Skin of body (tissue), 2 donors: ENCODE measurements around the gene ASGR1. TPM values are rescaled to one million over a fixed set of nuclear protein-coding genes. Genes with fewer than 3 reads are reported as not detected.
"Not testable (repeated sequence)": the region's sequence is repeated elsewhere in the genome, so short reads cannot be mapped to it uniquely, and the experiment has no call there.

Experiments
- DNase-seq: peaks from one replicate; lab custom pipeline; 2025; lab: John Stamatoyannopoulos, UW
- total RNA-seq: library from RNA; depleted of rRNA; stranded (reverse); fragments of >200 nt; gene quantifications from one replicate; pipeline ENCODE4 v1.2.3, GENCODE V29; 2014

ASGR1 gene
- total RNA-seq, 1 donor from 2014 or later: 3.7 TPM

DNA sequence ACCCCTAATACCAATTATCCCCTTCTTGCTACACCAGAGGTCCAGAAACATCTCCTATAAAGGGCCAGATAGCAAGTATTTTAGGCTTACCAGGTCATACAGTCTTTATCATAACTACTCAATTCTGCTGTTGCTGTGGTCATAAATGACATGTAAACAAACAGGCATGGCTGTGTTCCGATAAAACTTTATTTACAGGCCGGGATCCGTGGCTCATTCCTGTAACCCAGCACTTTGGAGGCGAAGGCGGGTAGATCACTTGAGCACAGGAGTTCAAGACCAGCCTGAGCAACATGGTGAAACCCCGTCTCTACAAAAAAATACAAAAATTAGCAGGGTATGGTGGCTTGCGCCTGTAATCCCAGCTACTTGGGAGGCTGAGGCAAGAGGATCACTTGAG lies 12.3 kb downstream of the ASGR1 start:
- no peak for DNase-seq

DNA sequence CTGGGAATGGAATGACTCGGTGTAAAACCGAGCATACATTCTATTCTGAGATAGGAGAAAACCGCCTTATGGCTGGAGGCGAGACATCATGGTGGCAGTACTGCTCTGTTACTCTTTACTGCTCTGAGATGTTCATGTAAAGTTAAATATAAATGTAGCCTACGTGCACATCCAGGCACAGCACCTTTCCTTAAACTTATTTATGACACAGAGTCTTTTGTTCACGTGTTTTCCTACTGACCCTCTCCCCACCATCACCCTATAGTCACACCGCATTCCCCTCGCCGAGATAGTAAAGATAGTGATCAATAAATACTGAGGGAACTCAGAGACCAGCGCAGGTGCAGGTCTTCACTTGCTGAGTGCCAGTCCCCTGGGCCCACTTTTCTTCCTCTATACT lies 19.6 kb downstream of the ASGR1 start:
- not testable (repeated sequence) for DNase-seq

DNA sequence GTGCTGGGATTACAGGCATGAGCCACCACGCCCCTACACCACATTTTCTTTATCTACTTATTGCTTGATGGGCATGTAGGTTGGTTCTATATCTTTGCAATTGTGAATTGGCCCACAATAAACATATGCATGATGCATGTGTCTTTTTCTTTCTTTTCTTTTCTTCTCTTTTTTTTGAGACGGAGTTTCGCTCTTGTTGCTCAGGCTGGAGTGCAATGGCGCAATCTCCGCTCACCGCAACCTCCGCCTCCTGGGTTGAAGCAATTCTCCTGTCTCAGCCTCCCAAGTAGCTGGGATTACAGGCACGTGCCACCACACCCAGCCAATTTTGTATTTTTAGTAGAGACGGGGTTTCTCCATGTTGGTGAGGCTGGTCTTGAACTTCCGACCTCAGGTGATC lies 20.7 kb downstream of the ASGR1 start:
- DNase-seq: not testable (repeated sequence)

DNA sequence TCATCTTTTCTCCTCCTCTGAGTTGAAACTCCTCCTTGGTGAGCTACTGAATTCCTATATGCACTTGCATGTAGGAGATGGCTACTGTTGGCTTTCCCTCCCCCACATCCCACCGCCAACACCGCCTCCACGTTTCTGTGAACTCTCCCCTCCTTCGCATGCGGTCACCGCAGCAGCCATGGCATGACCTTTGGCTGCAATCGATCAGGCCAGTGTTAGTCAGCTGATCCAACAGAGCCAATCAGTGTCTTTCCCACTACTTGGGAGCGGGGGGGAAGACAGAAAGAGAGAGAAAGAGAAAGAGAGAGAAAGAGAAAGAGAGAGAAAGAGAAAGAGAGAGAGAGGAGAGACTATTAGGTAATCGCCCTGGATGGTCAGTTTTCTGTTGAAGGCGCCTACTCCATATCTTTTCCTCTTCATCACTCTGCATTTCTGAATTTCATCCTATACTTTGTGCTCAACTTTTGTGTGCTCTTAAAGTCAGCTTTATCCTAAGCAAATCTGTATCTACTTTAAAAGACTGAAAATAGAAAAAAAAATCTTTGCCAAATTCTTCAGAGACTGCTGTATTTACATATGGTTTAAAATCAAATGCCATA lies 22.7 kb downstream of the ASGR1 start:
- DNase-seq: no peak

DNA sequence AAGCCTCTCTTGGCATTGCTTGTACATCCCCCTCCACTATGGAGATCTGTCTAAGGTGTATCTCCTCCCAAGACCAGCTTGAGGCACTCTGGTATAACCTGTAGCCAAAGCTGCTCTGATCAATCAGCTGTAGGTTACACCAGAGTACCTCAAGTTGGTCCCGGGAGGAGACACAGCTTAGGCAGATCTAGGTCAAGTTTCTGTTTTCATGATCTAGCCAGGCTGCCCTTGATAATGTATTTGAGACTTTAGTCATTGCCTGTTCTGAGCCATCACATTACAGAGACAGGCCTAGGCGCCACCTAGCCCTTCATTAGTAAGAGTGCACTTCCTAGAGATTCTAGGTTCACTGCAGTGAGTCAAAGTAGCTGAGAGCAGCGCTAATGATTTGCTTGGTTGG lies 31.4 kb downstream of the ASGR1 start:
- no peak for DNase-seq

DNA sequence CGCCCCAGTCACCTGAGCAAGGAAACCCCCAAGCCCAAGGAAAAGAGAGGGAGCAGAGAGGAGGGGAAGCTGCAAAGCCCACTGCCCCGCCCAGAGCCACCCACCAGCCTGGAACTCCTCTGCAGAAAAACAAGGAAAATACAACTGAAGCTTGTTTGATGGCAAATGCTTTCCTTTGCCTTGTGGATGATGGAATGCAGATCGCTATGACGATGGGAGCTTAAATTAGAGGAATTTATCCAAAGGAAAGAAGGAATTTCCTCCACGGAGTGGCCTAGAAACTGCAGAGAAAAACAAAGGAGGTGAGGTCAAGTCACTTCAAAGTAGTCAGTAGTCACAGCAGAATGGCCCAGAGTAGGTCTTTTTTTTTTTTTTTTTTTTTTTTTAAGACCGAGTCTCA lies 33.1 kb downstream of the ASGR1 start:
- DNase-seq: no peak

DNA sequence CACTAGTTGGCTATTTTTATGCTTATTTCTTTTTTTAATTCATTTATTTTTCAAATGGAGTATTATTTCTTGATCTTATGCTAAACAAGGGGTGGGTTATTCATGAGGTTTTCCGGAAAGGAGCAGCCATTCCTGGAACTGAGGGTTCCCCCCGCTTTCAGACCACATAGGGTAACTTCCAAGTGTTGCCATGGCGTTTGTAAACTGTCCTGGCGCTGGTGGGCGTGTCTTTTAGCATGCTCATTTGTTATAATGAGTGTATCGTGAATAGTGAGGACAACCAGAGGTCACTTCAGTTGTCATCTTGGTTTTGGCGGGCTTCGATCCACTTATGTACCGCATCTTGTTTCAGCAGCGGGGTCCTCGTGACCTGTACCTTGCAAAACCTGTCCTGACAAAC lies 35.0 kb downstream of the ASGR1 start:
- DNase-seq: no peak

DNA sequence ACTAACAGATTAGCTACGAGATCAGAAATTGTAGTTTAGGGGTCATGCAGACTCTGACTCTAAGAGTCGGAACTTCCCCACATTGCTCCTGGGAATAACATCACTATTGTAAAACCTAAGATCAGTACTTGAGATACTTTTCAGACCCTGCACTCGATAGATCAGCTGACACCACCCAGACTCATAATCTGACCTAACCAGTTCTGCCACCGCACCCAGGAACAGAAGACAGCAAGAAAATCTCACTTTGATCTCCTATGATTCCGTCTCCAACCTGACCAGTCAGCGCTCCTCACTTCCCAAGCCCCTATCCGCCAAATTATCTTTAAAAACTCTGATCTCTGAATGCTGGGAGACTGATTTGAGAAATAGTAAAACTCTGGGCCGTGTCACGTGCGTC lies 37.3 kb downstream of the ASGR1 start:
- no peak for DNase-seq

DNA sequence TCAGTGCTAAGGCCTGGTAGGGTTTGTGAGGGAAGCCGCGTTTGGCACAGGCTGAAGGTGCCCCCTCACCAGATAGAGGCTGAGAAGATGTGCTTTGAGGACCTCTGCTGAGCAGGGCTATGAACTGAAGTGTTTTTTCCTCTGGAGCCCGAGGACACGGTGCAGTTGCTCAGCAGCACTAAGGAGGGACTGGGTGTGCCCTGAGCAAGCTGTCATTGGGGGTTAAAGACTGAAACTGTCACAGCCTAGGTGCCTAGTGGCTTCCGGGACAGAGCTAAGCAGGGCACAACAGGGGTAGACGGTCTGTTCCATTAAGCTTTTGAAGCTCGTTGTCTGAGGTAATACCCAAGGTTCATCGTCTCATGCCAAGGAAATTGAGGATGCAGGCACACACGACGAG lies 39.8 kb downstream of the ASGR1 start:
- no peak for DNase-seq

DNA sequence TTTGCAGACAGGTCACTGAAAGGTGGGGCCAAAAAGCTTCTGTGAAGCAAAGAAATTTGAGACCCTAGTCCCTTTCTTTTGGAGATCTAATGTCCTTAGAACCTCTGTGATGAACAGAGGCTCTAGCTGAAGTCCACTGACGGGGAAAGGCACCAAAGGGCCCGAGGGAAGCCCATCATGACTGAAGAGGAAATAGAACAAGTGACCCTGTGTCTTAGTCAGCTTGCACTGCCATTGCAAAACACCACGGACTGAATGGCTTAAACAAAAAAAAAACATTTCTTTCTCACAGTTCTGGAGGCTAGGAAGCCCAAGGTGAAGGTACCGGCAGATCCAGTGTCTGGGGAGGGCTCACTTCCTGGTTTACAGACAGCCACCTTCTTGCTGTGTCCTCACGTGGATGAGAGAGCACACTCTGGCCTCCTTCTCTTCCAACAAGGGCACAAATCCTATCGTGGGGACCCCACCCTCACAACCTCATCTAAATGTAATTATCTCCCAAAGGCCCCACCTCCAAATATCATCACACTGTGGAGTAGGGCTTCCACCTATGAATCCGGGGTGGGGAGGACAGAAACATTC lies 40.3 kb downstream of the ASGR1 start:
- DNase-seq: no peak

DNA sequence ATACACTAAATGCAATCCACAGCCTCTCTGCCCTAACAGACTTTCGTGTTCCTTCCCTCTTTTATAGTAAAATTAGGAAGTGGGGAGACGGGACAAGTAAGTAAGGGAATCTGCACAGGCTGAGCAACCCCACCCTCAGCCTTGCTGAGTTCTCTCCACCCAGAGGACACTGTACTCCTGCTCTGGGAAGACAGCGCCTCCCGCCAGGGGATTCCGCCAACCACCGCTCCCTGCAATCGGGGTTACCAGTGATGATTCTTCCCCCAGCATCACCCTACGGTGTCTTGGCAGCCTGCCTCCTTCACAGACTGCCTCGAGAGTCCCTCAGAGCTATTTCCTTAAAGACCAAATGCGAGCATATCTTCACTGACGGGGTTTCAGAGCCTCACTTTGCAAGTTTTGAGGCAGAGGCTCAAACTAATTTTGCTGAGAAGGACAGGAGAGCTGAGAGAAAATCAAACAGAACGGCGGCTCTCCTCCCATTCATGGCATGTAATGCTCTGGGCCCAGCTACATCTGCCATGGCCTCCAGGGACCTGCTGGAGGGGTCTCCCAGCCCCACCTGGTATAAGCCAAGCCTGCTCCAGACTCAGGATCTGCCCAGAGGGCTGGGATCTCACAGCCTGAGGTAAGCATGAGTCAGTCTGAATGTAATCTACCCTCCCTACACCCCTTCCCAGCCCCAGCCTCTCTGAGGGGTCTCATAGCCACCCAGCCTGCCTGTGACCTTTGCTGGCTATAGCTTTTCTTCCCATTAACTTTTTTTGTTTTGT lies 41.8 kb downstream of the ASGR1 start:
- no peak for DNase-seq

DNA sequence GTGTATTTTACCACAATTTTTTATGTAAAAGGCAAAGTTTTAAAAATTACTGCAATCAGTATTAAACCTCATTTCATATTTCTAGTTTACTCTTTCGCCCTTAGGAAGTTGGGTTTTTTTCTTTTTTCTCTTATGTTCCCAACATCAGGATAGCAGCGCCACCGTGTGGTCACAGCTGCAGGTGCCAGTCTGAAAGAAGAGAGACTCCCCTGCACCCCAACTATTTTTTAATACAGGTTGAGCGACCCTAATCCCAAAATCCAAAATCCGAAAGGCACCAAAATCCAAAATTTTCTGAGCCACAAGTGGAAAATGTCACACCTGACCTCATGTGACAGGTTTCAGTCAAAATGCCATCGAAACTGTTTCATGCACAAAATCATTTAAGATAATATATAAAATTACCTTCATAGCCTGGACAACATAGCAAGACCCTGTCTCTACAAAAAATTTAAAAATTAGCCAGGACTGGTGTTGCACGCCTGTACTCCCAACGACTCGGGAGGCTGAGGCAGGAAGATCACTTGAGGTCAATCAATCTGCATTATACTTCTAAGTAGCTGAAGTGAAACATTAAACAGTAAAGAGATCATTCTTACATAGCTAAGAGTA lies 42.8 kb downstream of the ASGR1 start:
- DNase-seq: no peak

DNA sequence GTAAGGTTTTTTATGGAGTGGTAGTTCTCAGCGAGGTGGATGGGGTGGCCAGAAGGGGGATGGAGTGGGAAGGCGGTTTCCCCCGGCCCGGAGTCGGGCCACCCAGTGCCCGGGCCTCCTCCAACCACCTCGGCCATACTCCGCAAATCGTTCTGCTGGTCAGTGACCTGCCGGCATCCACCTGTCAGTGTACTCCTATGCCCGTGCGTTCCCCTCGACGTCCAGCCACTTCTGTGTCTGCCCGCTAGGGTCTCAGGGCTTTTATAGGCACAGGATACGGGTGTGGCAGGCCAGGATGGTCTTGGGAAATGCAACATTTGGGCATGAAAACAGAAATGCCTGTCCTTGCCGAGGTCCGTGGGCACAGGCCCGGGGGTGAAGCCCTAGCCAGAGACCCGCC lies 45.3 kb downstream of the ASGR1 start:
- DNase-seq: no peak

DNA sequence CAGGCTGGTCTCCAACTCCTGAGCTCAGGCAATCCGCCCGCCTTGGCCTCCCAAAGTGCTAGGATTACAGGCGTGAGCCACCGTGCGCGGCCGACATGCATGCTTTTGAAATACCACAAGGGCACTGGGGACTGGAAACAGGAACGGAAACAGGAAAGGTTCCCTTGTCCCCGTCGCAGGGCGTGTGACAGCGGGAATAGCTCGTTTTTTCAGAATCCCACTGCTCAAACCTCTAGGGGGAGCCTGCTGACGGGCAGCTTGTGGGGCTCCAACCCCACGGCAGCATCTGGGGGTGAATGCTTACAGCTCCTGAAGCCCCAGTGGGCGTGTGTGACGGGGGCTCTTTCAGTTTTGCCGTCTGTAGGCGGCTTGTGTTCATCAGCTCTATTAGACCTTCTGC lies 45.7 kb downstream of the ASGR1 start:
- DNase-seq: no peak

DNA sequence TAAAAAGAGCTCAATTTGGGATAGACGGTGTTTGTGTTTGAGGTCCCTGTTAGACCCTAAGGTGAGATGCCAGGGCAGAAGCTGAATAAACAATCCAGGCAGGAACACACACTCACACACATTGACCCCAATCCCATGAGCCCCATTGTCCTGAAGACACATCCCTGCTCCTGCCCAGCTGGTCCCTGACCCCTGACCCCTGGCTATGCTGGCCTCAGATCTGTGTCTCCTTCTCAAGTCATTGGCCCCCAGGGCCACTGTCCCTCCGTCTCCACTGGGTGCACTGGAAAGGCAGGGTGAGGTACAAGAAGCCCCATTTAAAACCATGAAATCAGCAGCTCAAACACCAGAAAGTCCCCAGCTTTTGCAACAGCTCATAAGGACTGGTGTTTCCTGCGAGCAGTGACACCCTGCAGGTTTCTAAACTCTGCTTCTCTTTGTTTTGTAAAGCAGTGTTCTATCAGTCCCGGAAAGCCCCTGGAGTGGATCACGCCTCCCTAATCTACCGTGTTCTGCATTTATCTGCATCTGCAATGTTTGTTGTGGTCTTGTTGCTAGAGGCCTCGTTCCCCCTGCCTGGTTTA lies 46.6 kb downstream of the ASGR1 start:
- peak; percentile 31 for DNase-seq

DNA sequence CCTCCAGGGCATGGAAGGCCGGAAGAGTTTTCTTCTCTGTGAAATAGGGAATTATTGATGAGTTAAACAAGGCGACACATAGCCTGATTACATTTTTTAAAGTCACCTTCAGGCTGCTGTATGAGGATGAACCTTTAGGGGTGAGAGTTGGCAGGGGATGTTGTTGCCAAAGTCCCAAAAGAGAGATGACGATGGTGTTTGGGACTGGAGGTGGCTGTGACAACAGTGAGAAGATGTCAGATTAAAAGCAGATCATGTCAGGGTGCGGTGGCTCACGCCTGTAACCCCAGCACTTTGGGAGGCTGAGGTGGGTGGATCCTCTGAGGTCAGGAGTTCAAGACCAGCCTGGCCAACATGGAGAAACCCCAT lies 47.8 kb downstream of the ASGR1 start:
- DNase-seq: no peak

DNA sequence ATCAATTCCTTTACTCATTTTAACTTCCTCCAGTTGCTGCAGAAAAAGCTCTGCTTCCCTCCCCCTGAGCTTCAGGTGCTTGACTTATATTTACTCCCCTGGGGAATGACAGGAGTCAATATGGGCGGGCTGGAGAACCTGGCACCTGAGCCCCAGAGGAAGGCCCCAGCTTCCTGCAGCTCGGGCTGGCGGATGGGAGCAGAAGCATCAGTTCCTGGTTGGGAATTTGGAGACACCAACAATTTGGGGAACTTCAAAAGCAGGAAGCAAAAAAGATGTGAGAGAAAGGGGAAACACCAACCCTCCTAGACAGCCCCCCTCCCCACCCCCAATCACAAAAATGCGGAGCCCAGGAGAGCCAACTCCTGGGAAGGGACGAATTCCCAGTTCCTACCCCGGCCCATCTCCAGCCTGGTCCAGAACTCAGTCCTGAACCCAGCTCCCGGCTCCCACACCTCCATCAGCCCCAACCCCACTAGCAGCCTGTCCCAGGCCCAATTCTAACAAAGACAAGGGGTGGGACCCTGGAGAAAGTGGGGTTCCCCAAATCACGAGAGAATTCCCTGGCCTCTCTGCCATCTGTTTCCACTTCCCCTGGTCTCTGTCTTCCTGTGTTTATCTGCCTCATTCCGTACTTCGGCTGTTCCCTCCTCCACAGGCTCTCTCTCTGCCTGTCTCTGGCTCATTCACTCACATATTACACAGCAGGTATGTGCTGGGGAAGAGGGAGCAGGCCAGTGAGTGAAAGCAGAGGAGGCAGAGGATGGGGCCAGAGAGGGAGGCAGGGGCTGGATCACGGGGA lies 48.3 kb downstream of the ASGR1 start:
- DNase-seq: no peak

DNA sequence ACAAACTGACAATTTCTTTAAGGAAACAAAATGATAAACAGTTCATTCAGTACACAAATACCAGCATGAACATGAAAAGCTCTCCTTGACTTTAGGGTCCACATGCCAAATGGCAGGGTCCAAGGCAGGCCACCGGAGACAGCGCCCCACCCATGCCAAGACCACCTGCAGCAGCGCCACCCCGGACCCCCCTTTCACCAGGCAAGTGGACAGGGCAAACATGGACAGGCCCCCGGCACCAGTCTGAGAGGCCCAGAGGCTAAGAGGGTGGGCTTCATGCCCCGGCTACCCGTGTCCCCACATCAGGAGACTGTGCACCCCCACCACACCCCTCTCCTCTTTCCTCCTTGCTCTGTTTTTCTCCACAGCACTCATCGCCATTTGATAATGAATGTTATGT lies 49.9 kb downstream of the ASGR1 start:
- no peak for DNase-seq

DNA sequence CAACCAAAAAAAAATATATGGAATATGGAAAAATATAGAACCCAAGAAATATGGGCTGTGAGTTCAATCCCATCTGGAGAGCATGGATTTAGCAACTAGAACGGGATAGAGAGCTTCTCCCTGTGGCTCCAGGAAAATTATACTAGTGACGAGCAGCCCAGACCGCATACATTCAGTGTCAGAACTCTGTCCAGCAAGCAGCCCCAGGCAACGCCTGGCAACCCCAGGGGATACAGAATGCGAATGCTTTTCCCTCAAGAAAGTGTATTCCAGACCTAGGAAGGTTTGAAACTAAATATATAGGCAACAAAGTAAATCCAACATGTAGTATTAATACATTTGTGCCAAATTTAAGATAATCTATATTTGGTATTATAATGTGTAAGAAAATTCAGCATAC lies 51.0 kb downstream of the ASGR1 start:
- no peak for DNase-seq

DNA sequence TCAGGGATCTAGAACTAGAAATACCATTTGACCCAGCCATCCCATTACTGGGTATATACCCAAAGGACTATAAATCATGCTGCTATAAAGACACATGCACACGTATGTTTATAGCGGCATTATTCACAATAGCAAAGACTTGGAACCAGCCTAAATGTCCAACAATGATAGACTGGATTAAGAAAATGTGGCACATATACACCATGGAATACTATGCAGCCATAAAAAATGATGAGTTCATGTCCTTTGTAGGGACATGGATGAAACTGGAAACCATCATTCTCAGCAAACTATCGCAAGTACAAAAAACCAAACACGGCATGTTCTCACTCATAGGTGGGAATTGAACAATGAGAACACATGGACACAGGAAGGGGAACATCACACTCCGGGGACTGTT lies 51.7 kb downstream of the ASGR1 start:
- DNase-seq: not testable (repeated sequence)

DNA sequence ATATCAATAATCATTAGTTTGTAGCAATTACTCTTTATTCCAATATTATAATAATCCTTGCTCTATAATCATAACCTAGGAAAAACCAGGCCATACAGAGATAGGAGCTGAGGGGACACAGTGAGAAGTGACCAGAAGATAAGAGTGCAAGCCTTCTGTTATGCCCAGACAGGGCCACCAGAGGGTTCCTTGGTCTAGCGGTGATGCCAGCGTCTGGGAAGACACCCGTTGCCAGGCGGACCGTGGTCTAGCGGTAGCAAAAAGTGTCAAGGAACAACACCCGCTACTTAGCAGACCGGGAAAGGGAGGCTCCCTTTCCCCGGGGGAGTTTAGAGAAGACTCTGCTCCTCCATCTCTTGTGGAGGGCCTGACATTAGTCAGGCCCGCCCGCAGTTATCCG lies 52.8 kb downstream of the ASGR1 start:
- DNase-seq: not testable (repeated sequence)
